ENCODE measurements around the gene RNF213.
A peak's percentile ranks its signal among the peaks of the same experiment; 100 is the strongest.
"Not testable (repeated sequence)": the region's sequence is repeated elsewhere in the genome, so short reads cannot be mapped to it uniquely, and the experiment has no call there.

RNF213 gene

DNA sequence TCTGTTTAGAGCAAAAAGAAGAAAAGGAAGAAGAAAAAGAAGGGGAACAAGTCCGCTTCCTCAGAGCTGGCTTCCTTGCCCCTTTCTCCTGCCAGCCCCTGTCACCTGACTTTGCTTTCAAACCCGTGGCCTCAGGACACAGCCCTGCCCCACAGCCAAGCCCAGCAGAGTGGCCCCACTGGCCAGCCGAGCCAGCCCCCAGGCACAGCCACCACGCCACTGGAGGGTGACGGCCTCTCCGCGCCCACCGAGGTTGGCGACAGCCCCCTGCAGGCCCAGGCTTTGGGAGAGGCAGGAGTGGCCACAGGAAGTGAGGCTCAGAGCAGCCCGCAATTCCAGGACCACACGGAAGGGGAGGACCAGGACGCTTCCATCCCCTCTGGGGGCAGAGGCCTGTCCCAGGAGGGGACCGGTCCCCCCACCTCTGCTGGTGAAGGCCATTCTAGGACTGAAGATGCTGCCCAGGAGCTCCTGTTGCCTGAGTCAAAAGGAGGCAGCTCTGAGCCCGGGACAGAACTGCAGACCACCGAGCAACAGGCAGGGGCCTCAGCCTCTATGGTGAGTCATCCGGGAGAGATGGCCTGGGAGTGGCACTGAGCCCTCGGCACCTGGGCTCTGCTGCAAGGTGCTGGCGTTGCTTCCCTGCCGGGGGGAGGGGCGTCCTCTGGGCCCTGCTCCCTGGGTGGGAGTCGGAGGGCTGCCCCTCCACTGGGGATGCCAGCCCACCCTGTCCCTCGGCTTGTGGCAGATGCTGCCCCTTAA, 27.3 kb downstream of the RNF213 start:
- DNase-seq (ENCODE audit: low read depth, low spot score), result no peak
- peak overlapping the region; percentile 7 for H3K27ac ChIP-seq

GRCh38 chr17:80289616-80290015, 29.0 kb downstream of the RNF213 start:
- DNase-seq (ENCODE audit: low read depth, low spot score), result no peak
- H3K27ac ChIP-seq, result no peak overlapping the region

DNA sequence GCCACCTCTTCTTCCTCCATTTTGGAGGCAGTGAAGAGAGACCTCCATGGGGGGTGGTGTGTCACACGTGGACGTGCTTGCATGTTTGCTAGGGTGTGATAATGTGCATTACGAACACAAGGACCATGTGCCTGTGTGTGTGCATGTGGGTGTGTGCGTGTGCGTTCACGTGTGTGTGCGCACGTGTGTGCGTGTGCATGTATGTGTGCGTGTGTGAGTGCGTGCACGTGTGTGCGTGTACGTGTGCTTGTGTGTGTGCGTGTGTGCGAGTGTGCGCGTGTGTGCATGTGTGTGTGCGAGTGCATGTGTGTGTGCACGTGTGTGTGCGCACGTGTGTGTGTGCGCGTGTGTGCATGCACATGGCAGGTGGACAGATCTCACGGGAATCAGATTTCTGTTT, 29.5 kb downstream of the RNF213 start:
- no peak for DNase-seq (ENCODE audit: low read depth, low spot score)
- no peak overlapping the region for H3K27ac ChIP-seq

DNA sequence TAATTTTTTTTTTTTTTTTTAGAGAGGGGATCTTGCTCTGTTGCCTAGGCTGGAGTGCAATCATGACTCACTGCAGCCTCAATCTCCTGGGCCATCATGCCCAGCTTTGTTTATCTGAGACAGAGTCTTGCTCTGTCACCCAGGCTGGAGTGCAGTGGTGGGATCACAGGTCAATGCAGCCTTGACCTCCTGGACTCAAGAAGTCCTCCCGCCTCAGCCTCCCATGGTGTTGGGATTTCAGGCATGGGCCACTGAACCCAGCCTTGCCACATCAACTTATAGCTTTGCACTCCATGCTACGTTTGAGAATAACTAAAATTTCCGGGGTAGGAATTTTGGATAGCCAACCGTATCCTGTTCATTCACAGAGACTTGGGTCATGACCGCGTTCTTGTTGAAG, 30.6 kb downstream of the RNF213 start:
- H3K27ac ChIP-seq, result no peak overlapping the region
- DNase-seq (ENCODE audit: low read depth, low spot score), result no peak

- no peak for DNase-seq (ENCODE audit: low read depth, low spot score)
These were observed 31.2 kb downstream of the RNF213 start for GRCh38 chr17:80291691-80292487.

GRCh38 chr17:80292521-80292971, 31.9 kb downstream of the RNF213 start:
- DNase-seq (ENCODE audit: low read depth, low spot score), result no peak
- no peak overlapping the region for H3K27ac ChIP-seq

More at GRCh38 chr17:80291691-80292487, 31.2 kb downstream of the RNF213 start:
- no peak overlapping the region for H3K27ac ChIP-seq

- DNase-seq (ENCODE audit: low read depth, low spot score), result no peak
- H3K27ac ChIP-seq, result no peak overlapping the region
These were observed 33.6 kb downstream of the RNF213 start for GRCh38 chr17:80294210-80294609.

GRCh38 chr17:80294653-80295052, 34.0 kb downstream of the RNF213 start:
- no peak for DNase-seq (ENCODE audit: low read depth, low spot score)
- no peak overlapping the region for H3K27ac ChIP-seq

DNA sequence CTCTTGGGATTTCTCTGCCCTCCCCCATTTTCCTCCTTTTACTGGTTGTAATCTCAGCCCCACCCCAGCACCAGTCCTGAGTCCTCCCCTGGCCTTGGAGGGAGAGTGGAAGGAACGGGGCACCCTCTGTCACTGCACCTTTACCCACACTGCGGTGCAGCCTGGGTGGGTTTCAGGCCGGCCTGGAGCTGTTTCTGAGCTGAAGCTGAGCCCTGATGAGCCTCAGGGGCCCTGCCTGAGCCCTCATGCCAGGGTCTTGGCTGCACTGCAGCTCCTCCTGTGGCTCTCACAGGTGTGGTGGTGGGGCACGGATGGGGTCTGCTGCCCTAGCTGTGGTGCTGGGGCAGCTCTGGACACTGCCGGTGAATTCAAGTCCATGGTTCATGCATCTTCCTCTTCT, 34.5 kb downstream of the RNF213 start:
- no peak for DNase-seq (ENCODE audit: low read depth, low spot score)
- no peak overlapping the region for H3K27ac ChIP-seq

- no peak overlapping the region for H3K27ac ChIP-seq
- DNase-seq (ENCODE audit: low read depth, low spot score), result no peak
These were observed 34.9 kb downstream of the RNF213 start for GRCh38 chr17:80295559-80295958.

- DNase-seq (ENCODE audit: low read depth, low spot score), result no peak
- H3K27ac ChIP-seq, result no peak overlapping the region
These were observed 35.6 kb downstream of the RNF213 start for GRCh38 chr17:80296221-80296620.

GRCh38 chr17:80297996-80298560, 37.4 kb downstream of the RNF213 start:
- H3K27ac ChIP-seq, result no peak overlapping the region
- no peak for DNase-seq (ENCODE audit: low read depth, low spot score)

GRCh38 chr17:80299350-80300100, 38.9 kb downstream of the RNF213 start:
- DNase-seq (ENCODE audit: low read depth, low spot score); H3K27ac ChIP-seq: not testable (repeated sequence)

GRCh38 chr17:80300756-80301155, 40.1 kb downstream of the RNF213 start:
- not testable (repeated sequence) for DNase-seq (ENCODE audit: low read depth, low spot score); H3K27ac ChIP-seq

DNA sequence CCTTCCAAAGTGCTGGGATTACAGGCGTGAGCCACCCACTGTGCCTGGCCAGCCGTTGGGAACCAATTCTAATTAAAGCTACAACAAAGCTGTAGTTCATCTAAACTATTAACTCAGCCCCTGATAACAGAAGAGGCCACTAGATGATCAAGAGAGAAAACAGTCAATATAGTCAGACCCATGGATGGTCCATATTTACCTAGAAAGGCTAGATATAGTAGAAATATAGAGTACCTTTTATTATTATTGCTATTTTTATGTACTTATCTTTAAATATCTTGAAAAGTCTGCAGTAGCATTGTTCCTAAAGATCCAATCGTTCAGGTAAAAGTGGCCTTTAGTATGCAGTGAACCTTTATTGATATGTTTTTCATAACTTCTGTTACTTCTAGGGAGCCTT, 43.2 kb downstream of the RNF213 start:
- DNase-seq (ENCODE audit: low read depth, low spot score), result no peak
- no peak overlapping the region for H3K27ac ChIP-seq

DNA sequence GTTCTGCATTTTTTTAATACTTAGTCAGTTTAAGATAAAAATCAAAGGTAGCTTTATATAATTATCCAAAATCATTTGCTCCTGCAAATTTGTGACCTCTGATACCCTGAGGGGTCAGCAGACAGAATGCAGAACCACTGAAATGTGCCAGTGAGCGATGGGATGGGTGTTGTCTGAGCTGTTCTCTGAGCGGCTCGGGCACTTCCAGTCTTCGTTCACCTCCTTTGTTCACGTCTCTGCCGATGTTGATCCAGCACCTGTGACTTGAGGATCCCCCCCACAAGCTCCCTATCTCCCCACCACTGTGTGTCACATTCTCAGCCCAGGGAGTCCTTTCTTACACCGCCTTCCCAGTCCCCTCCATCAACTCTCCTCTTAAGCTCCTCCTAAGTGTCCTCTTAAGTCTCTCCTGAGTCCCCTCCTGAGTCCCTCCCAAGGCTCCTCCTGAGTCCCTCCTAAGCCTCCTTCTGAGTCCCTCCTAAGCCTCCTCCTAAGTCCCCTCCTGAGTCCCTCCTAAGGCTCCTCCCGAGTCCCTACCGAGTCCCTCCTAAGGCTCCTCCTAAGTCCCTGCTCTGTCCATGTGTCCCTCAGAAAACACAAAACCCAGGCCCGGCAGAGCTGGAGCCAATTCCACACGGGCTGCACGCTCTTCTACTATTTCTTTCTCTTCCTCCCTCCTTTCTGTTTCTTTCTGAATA, 47.5 kb downstream of the RNF213 start:
- DNase-seq (ENCODE audit: low read depth, low spot score), result no peak
- no peak overlapping the region for H3K27ac ChIP-seq

- H3K27ac ChIP-seq, result no peak overlapping the region
- no peak for DNase-seq (ENCODE audit: low read depth, low spot score)
These were observed 48.3 kb downstream of the RNF213 start for GRCh38 chr17:80308692-80309517.

GRCh38 chr17:80311216-80311827, 50.7 kb downstream of the RNF213 start:
- no peak overlapping the region for H3K27ac ChIP-seq
- no peak for DNase-seq (ENCODE audit: low read depth, low spot score)

Data from epithelial cell of prostate (primary cell).